Fibroblast of skin of left biceps (primary cell): Measurements from ENCODE around the gene SNW1.
"Not testable (repeated sequence)": the region's sequence is repeated elsewhere in the genome, so short reads cannot be mapped to it uniquely, and the experiment has no call there.

Experiments
- DNase-seq, 2 experiments: peaks; one replicate each; pipeline ENCODE4 v3.0.0-alpha.2; 2013; ENCODE audit warnings: low read depth in 2 of 2

Gene SNW1

DNA sequence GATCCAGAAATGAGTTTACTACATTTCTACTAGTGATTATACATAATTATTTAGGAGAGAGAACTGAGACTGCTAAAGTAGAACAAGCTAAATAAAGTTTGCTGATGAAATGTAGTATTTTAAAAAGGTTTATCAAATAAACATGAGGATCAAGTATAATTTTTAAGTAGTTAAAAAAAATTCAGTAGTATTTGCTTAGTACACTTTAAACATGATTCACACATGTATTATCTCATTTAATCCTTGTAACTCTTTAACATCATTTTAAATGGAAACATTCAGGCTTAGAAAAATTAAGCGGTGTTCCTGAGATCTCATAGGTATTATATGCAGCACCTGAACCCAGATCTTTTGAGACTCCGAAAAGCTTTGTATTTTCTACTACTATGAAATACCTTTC, 8.7 kb downstream of the SNW1 start:
- DNase-seq = no peak

DNA sequence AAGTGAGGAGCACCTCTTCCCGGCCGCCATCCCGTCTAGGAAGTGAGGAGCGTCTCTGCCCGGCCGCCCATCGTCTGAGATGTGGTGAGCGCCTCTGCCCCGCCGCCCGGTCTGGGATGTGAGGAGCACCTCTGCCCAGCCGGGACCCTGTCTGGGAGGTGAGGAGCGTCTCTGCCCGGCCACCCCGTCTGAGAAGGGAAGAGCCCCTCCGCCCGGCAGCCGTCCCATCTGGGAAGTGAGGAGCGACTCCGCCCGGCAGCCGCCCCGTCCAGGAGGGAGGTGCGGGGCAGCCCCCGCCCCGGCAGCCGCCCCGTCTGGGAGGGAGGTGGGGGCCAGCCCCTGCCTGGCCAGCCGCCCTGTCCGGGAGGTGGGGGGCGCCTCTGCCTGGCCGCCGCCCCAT, 13.5 kb downstream of the SNW1 start:
- DNase-seq = not testable (repeated sequence)

DNA sequence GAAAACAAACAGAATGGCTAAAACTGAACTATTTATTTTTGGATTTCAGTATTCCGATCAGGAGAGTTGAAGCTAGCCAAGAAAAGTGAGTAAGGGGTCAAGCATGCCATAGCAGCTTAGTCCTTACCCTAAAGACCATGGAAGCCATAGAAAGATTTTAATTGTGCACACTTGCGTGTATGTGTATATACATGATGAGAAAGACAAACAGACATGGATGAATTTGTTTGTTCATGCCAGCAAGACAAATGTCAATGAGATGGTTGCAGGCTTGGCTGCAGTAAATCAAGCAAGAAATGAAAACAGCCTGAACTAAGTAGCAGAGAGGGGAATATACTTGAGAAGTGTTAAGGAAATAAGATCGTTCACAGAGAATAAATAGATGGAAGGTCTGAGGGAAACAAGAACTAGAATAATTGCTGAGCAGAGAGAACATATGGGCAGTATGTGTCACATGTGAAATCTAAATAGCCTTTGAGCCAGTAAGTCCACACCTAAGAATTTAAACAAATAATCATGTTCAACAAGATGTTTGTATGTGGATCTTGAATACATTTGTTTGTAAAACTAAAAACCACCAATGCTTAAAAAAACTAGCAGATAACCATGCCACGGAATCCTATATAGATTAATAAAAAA, 14.8 kb downstream of the SNW1 start:
- DNase-seq = no peak

DNA sequence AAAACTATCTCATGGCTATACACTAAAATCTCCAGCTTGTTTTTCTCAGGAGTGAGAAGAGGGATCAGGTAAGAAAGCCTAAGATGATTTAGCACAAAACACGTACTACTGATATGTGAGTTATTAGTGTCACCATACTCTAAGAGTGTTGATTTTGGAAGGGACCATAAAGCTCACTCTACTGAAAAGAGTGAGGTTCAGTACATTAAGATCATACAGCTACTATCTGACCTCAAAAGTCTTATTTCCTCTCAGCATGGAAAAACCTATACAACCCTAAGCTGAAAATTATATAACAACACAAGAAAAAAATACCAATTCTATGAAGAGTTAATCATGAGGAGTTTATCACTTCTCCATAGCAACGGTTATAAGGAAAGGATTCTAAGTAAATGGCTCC, 19.5 kb downstream of the SNW1 start:
- DNase-seq = no peak

DNA sequence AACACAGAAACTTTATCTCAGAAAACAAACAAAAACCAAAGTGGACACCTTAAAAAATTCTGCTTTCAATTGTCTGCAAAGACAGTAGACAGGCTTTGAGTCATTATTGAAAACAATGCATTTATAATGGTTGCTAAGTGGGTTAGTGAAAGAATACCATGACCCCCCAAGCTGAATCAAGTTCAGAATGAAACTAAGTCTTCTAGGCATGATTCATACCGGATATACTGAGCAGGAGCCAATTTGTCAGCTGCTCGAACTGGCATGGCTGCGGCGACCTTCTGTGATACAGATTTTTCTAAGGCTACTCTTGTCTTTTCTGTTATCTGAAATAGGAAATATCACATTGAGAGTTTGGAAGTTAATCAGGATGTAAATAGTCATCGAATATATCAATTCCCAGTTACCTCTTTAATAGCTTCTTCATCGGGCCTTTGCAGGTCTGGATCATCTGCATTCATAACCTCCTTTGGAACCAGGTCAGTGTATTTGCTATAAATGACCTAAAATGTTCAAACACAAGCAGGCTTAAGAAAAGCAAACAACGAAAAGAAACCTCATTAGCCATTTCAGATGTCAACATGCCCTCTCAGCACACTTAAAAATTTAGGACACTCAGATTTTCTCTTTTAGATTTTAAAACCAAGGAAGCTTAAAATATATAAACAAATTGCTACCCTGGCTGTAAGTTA, 22.3 kb downstream of the SNW1 start:
- DNase-seq = no peak

DNA sequence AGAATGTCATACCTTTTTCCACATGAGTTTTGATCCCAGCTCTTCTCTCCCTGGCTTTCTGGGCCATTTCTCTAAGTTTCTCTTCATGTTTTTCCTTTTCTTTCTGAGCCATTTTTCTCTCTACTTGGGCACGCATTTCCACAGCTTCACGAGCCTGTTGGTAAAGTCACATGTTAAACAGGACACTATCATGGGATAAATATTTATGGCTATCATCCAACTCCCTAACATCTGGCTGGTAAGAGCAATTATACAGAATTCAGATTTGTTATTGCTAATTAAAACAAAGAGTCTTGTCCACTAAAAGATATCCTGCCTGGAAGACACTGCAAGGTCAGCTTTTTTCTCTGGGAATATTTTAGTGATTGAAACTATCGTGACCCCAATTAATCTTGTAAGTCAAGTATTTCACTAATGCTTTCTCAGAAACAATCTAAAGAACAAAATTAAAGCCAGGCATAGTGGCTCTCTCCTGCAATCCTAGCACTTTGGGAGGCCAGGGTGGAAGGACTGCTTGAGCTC, 29.9 kb downstream of the SNW1 start:
- no peak for DNase-seq

DNA sequence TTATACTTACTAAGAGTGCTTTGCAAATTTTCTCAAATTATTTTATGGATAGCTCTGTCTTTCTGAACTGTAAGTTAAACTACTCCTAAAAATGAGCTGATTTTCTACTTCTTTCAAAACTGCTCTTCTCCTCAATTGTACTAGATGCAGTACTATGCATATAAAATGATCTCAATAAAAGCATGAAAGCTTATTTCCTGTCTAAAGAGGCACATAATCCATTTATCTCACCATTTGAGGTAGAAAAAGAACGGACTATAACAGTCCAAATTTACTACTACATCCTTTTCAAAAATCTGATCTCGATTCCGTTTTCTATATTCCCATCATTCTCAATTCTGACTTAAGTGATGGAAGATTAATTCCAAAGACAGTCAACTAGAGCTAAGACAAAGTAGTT, 38.7 kb downstream of the SNW1 start:
- DNase-seq = no peak

DNA sequence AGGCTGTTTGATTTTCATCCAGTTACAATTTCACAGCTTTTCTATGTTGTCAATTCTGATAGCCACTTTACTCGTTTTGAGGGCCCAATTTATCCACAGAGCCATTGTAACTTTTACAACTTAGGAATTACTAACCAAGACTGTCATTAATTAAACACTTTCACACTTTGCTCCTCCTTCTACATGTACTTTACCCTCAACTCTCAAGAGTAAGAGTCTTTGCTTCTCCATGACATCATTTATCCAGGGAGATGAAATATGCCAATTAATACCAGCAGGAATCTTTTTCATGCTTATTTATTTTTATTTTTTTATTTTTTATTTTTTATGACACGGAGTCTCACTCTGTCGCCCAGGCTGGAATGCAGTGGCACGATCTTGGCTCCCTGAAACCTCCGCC, 39.5 kb downstream of the SNW1 start:
- DNase-seq = no peak

DNA sequence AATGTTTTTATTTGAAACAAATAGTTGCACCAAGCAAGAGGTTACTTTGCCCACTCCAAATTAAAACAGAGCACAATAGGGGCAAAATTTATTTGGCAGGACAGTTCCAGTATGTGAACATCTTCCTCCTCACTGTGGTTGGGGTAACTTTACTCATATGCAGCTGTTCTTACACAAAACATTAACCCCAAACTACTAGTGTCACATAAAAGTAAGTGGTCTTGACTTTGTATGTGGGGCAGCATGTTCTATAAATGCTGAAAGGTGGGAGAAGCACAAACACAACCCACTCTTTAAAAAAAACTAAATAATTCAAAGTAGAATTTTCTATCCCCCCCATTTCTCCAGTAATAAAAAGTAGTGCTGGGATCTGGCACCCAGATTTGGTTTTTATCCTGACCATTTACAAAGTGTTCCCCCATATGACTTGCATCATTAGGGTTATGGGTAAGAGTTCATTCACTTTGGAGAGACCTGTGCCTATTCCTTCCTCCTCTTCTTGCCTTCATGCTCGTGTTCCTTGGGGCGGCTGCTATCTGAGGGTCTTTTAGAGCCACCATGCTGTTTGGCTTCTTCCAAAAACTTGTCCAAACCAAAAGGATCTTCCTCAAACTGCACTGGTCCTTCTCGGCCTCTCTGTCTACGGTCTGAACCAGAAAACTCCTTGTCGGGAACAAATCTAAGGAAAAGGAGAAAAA, 43.2 kb downstream of the SNW1 start:
- no peak for DNase-seq

DNA sequence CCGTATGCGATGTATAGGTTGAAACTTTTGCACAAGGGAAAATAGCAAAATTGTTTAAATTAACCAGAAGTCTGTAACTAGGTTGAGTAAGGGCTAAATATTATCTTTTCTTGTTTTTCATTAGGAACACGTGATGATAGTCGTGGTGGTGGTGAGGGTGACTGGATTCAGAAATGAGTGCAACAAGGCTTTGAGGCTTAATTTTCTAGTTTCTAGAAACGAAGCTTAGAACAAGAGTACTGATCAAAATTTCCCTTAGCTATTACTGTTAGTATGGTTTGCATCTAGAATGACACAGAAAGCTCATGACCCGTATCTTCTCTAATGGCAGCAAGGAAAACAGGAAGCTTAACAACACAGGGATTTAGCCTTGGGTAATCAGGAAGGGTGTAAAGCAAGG, 46.0 kb downstream of the SNW1 start:
- no peak for DNase-seq

DNA sequence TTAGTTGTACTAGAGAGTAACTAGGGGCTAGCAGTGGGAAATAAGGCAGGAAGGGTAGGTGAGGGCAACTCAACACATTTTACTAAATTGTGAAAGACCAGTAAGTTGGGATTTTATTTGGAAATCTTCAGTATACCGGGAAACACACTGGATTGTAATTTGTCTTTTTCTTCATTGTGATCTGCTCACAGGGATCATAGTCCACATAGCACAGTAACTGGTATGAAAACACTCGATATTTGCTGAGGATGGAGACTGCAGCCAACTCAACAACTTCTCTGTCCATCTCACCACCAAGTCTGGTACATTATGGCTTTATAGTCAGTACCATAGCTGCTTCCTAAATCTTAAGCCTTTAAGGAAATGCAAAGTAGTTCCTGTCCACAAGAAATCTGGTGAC, 50.6 kb downstream of the SNW1 start:
- DNase-seq = no peak

DNA sequence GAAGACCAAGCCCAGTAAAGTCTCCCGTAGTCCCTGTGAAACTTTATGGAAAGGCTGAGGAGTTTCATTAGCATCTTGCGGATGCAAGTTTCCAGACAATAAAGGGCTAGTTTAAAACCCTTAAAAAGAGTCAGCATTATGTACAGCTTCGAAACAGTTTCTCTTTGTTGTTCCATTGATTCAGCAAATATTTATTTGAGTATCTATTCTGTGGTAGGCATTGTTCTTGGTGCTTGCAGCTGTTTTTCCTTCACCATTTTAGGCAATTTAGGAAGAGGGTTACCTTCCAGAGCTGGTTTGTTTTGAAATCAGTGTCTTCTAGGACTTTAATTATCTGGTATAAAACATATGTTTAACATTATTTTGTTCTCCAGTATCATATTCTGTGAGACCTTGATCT, 51.5 kb downstream of the SNW1 start:
- no peak for DNase-seq

DNA sequence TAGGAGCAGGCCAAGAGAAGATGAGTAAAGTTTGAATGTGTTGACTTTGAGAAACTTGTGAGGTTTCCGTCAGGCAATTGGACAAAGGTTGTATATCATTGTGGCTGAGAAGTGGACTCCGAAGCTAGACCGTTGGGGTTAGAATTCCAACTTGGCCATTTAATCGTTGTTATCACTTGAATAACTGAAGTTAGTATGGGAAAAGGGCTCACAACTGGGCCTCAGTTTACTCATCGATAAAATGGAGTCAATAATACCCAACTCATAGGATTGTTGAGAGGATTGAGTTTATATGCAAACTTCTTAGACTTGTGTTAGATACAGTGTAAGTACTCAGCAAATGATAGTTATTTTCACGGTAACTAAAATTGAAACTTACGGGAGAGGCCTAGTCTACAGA, 52.2 kb downstream of the SNW1 start:
- no peak for DNase-seq

DNA sequence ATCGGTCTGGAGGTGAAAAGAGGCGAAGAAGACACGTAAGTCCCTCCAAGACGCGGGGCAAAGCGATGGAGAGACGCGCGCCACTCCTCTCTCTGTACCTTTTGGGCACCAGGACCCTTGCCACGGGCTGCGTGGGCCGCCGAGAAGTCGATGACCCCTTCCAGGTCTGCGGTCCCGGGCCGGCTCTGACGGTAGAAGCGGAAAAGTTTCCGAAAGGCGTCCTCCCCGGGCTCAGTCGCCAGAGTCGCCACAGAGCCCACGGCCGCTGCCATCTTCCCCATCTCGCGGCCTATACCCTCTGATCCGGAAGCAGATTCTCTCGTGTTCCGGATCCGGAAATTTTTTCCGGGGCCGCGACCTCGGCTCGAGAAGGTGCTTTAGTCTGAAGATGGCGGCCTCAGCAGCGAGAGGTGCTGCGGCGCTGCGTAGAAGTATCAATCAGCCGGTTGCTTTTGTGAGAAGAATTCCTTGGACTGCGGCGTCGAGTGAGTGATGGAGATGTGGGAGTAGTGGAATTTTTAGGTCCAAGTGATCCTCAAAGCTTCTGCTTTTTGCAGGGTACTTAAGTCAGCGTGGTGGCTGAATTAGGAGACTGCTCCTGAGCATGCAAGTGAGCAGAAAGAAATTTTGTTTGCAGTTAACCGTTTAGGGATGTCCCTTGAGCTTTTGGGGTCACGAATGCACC, 53.1 kb downstream of the SNW1 start, which contains the start of the genes ALKBH1 and SLIRP:
TSS of gene ALKBH1 (minus strand) at position 300 of the 685 bp plus-strand sequence. CDS start at position 281, 19 bp downstream.
TSS of gene SLIRP (plus strand) at position 380 of the 685 bp plus-strand sequence. CDS start at position 389, 9 bp downstream.
- peak; percentile 33 to 41 for DNase-seq

DNA sequence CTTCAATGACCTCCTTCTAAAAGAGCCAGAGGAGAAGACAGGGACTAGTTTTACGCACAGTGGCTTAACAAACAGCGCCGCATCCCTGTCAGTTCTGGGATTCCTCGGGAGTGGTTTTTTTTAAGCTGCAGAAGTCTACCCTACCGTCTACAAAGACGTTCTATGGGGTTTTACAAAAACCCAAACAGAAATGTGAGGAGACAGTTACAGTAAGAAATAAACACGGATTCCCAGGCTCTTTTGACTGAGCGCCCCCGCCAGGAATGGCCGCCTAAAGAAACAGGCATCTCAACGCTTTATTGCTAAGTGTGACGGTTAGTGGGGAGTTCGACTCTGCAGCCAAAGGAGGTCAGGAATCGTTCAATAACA, 53.6 kb downstream of the SNW1 start:
- DNase-seq = peak in 1 of 2 experiments; percentile 8

DNA sequence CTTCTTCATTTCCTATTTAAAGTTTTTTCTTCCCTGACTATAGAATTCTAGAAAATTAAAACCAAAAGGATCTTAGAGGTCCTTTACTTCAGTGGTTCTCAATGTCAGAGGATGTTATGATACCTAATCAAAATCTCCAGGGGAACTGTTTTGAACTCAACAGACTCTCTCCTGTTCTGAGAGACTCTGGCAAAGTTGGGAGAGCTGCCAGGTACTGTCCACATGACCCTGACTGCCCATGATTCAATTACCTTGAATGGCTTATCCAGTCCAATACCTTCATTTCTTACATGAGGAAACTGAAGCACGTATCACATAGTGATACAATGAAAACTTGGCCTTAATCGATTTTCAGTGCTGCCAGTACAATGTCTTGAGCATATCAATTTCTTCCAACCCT, 69.7 kb downstream of the SNW1 start:
- no peak for DNase-seq

DNA sequence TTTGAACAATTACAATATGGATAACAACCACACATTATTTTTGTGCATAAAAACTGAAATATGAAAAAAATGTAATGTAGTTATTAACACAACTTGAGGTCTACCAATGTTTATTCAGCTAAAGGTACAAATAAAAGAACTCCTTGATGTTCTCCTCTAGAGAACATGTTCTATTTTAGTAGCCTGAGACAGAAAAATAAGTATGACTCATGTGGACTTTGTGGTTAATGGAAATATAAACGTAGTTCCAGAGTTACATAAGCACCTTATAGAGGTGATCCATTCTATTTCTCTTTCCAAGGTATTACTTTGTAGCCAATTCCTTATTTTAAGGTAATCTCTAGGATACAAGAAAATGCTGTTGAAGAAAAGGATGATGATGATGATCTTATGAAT, 78.8 kb downstream of the SNW1 start:
- no peak for DNase-seq

DNA sequence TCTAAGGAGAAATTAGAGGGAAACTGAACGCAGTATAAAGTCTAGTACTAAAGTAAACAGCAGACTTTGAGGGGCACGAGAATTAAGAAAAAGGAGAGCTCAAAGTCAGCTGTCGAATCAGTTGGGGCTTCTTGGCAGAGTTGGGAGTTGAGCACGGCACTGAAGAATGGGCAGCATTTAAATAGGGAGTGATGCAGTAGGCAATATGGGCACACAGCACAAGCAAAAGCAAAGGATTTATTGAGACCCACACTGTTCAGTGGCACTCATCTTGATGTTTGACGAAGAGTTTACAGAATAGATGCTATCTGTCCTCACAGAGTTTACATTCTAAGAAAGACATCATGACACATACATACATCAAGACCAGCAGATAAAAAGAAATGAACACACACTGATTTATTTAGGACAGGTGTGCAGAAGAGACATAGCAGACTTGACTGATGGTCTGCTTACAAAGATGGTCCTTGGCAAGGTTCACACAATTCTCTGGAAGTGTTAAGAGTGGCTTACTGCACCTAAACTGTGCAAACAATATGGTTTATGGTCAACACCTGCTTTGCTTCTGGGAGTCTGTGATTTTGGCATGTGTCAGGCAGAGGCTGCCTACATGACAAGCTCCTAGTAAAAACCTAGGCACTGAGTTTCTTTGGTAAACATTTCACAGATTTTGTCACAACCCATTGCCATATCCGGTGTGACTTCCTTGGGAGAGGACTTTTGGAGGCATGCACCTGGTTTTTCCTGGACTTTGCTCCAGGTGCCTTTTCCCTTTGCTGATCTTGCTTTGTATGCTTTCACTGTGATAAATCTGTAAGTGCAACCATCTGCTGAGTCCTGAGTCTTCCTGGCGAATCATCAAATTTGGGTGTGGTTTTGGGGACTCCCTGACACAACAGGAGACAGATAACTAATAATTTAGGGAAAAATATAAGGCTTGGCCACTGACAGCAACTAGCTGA, 79.5 kb downstream of the SNW1 start:
- DNase-seq = no peak

DNA sequence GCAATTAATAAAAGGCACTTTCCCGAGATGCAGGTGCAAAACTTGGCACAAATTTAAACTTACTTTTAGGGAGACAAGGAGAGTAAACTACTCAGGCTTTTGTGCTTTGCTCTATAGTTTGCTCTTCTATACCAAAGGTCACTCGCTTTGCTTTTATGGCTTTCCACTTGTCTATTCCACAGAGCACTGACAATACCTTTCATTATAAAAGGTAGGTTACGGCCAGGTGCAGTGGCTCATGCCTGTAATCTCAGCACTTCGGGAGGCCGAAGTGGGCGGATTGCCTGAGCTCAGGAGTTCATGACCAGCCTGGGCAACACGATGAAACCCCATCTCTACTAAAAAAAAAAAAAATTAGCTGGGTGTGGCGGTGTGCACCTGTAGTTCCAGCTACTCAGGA, 86.0 kb downstream of the SNW1 start:
- DNase-seq = no peak

DNA sequence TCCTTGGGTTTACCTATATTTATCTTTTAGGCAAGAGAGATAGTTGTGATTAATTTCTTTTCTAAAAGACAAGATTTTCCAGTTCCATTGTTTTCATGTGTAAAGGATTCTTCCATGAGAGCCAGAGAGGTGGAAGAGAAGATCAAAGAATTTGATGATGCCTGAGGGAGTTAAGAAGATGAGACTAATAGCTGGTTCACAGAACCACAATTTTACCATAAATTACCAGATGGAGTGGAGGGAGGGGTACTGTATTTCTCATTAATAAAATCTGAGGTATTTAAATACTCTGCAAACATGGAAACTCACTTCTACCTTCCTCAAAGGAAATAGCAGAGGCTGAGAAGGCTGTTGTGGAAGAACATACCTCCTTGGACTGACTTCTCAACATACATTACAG, 87.8 kb downstream of the SNW1 start:
- DNase-seq = no peak
